Measurements from ENCODE around the gene KLHDC2. TPM values are rescaled to one million over a fixed set of nuclear protein-coding genes. Genes with fewer than 3 reads are reported as not detected.
"Not testable (repeated sequence)": the region's sequence is repeated elsewhere in the genome, so short reads cannot be mapped to it uniquely, and the experiment has no call there.

Gene KLHDC2
- total RNA-seq, 6 experiments from 2014 or later = 34.0 to 69.6 (median 49.7) TPM

DNA sequence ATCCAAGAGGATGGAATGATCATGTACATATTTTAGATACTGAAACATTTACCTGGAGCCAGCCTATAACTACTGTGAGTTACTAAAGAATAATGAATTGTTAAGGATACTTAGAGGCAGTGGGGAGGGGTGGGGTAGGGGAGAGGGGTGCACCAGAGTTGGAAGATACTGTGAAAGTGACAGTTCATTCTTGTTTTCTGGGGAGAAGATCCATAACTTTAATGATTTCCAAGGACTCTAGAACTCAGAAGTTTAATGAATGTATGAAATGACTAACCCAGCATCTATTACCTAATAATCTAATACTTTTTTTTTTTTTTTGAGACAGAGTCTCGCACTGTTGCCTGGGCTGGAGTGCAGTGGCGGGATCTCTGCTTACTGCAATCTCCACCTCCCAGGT, 10.5 kb downstream of the KLHDC2 start:
- H3K36me3 ChIP-seq = peaks cover 7 to 93% (median 51%) of the 10 kb centered on the region in 4 donors
- H3K4me1 ChIP-seq = peaks cover 0 to 6% (median 3%) of the 10 kb centered on the region in 4 donors
- no peaks in the 10 kb centered on the region for H3K9me3 ChIP-seq
- H3K27me3 ChIP-seq = no peaks in the 10 kb centered on the region
- no peak for ATAC-seq
- no peak for DNase-seq
- H3K27ac ChIP-seq = no peak overlapping the region
- intact Hi-C loops (cut with DNase I) = no loop called here
- H3K4me3 ChIP-seq = no peak overlapping the region
- TF ChIP-seq CTCF (IDR thresholded peaks at IDR 0.05) (no peak), POLR2A (IDR thresholded peaks at IDR 0.05) (no peak)
- WGBS (ENCODE audit: insufficient coverage, low coverage, low lambda C conversion rate, missing lambda C conversion rate) = 89% methylated on average over 2 of the region's 2 CpGs

GRCh38 chr14:49781040-49781439, 13.1 kb downstream of the KLHDC2 start:
- WGBS (ENCODE audit: insufficient coverage, low coverage, low lambda C conversion rate, missing lambda C conversion rate) = 89% methylated on average over 4 of the region's 7 CpGs
- ATAC-seq, H3K4me3 ChIP-seq, H3K27me3 ChIP-seq, H3K27ac ChIP-seq, DNase-seq, H3K9me3 ChIP-seq, H3K4me1 ChIP-seq: not testable (repeated sequence)
- intact Hi-C loops (cut with DNase I) = loop anchor here in 1 of 2 donors (10.0 kb wide), 1 partner anchor 54 kb away; no protein-coding TSS in a partner anchor
- peaks cover 7 to 97% (median 53%) of the 10 kb centered on the region in 4 donors for H3K36me3 ChIP-seq

DNA sequence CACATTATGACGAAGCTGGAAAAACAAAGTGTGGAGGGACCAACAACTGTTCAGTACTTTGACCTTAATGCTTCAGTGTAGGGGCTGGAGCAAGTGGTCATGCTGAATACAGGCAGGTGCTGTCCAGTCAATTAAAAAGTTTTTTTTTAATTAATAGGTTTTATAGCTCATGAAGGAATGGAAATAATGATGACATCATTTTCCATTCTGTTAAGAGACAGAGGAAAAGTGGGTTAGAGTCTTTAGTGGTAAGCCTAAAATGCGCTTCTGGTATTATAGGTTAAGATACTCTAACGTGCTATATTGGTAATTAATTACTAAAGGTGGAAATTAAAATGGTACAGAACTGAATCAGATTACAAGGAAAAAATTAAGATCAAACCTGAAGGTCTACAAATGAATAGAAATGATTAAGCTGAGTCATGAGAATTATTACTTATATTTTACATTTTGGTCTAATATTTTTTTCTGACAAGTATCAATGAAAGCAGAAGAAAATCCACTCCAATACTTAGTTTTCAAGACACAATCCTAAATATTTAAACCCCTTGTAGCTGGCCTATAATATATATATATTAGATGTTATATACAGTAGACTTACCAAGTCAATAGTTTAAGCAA, 15.6 kb downstream of the KLHDC2 start:
- Histone ChIP-seq H3K4me3 (no peak overlapping the region), H3K27ac (no peak overlapping the region), H3K4me1 (no peaks in the 10 kb centered on the region), H3K9me3 (no peaks in the 10 kb centered on the region), H3K27me3 (no peaks in the 10 kb centered on the region), H3K36me3 (peaks cover 7 to 95% (median 58%) of the 10 kb centered on the region in 4 donors)
- TF ChIP-seq CTCF (IDR thresholded peaks at IDR 0.05) = no peak
- ATAC-seq = no peak
- 84% methylated on average over 3 of the region's 3 CpGs for WGBS (ENCODE audit: insufficient coverage, low coverage, low lambda C conversion rate, missing lambda C conversion rate)
- no peak for DNase-seq
- intact Hi-C loops (cut with DNase I) = loop anchor here in 1 of 2 donors (10.0 kb wide), 1 partner anchor 51 kb away; no protein-coding TSS in a partner anchor

- DNase-seq (no peak), ATAC-seq (no peak)
- 100% methylated on average over 2 of the region's 2 CpGs for WGBS (ENCODE audit: insufficient coverage, low coverage, low lambda C conversion rate, missing lambda C conversion rate)
- Histone ChIP-seq H3K36me3 (peaks cover 0 to 89% (median 48%) of the 10 kb centered on the region in 4 donors), H3K27ac (no peak overlapping the region), H3K4me1 (no peaks in the 10 kb centered on the region), H3K27me3 (no peaks in the 10 kb centered on the region), H3K9me3 (no peaks in the 10 kb centered on the region), H3K4me3 (no peak overlapping the region)
- TF ChIP-seq CTCF (IDR thresholded peaks at IDR 0.05) = no peak
- TF ChIP-seq POLR2A (IDR thresholded peaks at IDR 0.05) = no peak
- intact Hi-C loops (cut with DNase I) = loop anchor here in 1 of 2 donors (10.0 kb wide), 1 partner anchor 48 kb away; no protein-coding TSS in a partner anchor
These were observed 18.4 kb downstream of the KLHDC2 start for GRCh38 chr14:49786315-49786714.

DNA sequence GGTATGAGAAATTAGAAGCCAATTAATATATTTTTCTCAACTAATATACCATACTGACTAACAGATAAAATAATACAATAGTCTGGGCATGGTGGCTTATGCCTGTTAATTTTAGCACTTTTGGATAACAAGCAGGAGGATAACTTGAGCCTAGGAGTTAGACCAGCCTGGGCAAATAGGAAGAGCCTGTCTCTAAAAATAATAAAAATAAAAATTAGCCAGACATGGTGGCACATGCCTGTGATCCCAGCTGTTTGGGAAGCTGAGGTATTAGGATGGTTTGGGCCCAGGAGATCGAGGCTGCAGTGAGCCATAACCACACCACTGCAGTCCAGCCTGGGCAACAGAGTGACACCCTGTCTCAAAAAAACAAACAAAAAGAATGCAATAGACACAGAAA, 24.7 kb downstream of the KLHDC2 start:
- H3K9me3 ChIP-seq = no peaks in the 10 kb centered on the region
- peaks cover 0 to 77% (median 18%) of the 10 kb centered on the region in 4 donors for H3K36me3 ChIP-seq
- no peak overlapping the region for H3K4me3 ChIP-seq
- ATAC-seq (no peak), DNase-seq (no peak)
- H3K27me3 ChIP-seq = no peaks in the 10 kb centered on the region
- no peak overlapping the region for H3K27ac ChIP-seq
- 0% methylated on average over 1 of the region's 1 CpG for WGBS (ENCODE audit: insufficient coverage, low coverage, low lambda C conversion rate, missing lambda C conversion rate)
- intact Hi-C loops (cut with DNase I) = no loop called here
- no peaks in the 10 kb centered on the region for H3K4me1 ChIP-seq
- no peak for TF ChIP-seq POLR2A (IDR thresholded peaks at IDR 0.05)
- TF ChIP-seq CTCF (IDR thresholded peaks at IDR 0.05) = no peak
